Activated CD4-positive, alpha-beta T cell treated with anti-CD3 and anti-CD28 coated beads, Interleukin-2, amount 10 ng/mL, durations not matched to agents 7 days and 5 days (primary cell): ENCODE data around the gene ASMTL. TPM values are rescaled to one million over a fixed set of nuclear protein-coding genes. Genes with fewer than 3 reads are reported as not detected.
"Not testable (repeated sequence)": the region's sequence is repeated elsewhere in the genome, so short reads cannot be mapped to it uniquely, and the experiment has no call there.

Experiments
- CTCF ChIA-PET: fragments of 350-600 bp; sonication (Branson Sonifier 250); formaldehyde crosslinking; loops from one replicate; lab custom pipeline; 2021; ENCODE audit warnings: antibody characterized with exemption; lab: Charles Lee
- POLR2A ChIA-PET: fragments of 350-600 bp; sonication (Branson Sonifier 250); formaldehyde crosslinking; loops from one replicate; lab custom pipeline; 2021; ENCODE audit warnings: antibody characterized with exemption; lab: Charles Lee
- DNase-seq: peaks from one replicate; pipeline ENCODE4 v3.0.0-alpha.2; 2020
- H3K27ac Mint-ChIP-seq: one replicate; pipeline ENCODE4 v1.8.0; 2021; ENCODE audit warnings: mild to moderate bottlenecking, moderate library complexity, mixed read lengths
- H3K27me3 Mint-ChIP-seq: one replicate; pipeline ENCODE4 v1.8.0; 2021; ENCODE audit warnings: mixed read lengths
- H3K36me3 Mint-ChIP-seq: one replicate; pipeline ENCODE4 v1.8.0; 2021; ENCODE audit warnings: low read depth, mixed read lengths
- H3K4me1 Mint-ChIP-seq: one replicate; pipeline ENCODE4 v1.8.0; 2021; ENCODE audit warnings: mixed read lengths
- H3K4me3 Mint-ChIP-seq: one replicate; pipeline ENCODE4 v1.8.0; 2021; ENCODE audit warnings: mild to moderate bottlenecking, moderate library complexity, mixed read lengths
- H3K9me3 Mint-ChIP-seq: one replicate; pipeline ENCODE4 v1.8.0; 2021; ENCODE audit warnings: mixed read lengths
- total RNA-seq, 2 experiments: library from RNA; stranded (reverse); gene quantifications; one replicate each; pipeline ENCODE4 v1.2.3, GENCODE V29; 2021

ASMTL gene
- total RNA-seq, 2 experiments from 2014 or later = 30.7 to 33.9 TPM

GRCh38 chrX:1462596-1463251 is 10.0 kb upstream of the ASMTL start:
- CTCF ChIA-PET = no interaction called here
- peak; percentile 81 for DNase-seq
- H3K36me3 Mint-ChIP-seq = peaks cover 50% of the 10 kb centered on the region
- peak overlapping the region; percentile 88 for H3K27ac Mint-ChIP-seq
- H3K9me3 Mint-ChIP-seq = no peaks in the 10 kb centered on the region
- peak overlapping the region; percentile 34 for H3K4me3 Mint-ChIP-seq
- no peaks in the 10 kb centered on the region for H3K27me3 Mint-ChIP-seq
- peaks cover 58% of the 10 kb centered on the region for H3K4me1 Mint-ChIP-seq
- POLR2A ChIA-PET = no interaction called here

- DNase-seq = no peak
- ChIA-PET CTCF (no interaction called here), POLR2A (no interaction called here)
- Mint-ChIP-seq H3K27me3 (no peaks in the 10 kb centered on the region), H3K27ac (peak overlapping the region; percentile 88), H3K4me1 (peaks cover 52% of the 10 kb centered on the region), H3K9me3 (no peaks in the 10 kb centered on the region), H3K36me3 (peaks cover 45% of the 10 kb centered on the region), H3K4me3 (peak overlapping the region; percentile 14)
Measured at GRCh38 chrX:1462110-1462509, 9.4 kb upstream of the ASMTL start.

GRCh38 chrX:1455948-1456280 is 3.2 kb upstream of the ASMTL start:
- H3K9me3 Mint-ChIP-seq = no peaks in the 10 kb centered on the region
- no peak overlapping the region for H3K27ac Mint-ChIP-seq
- CTCF ChIA-PET = no interaction called here
- POLR2A ChIA-PET = no interaction called here
- H3K4me1 Mint-ChIP-seq = peaks cover 20% of the 10 kb centered on the region
- no peaks in the 10 kb centered on the region for H3K36me3 Mint-ChIP-seq
- no peak overlapping the region for H3K4me3 Mint-ChIP-seq
- DNase-seq = peak; percentile 5
- H3K27me3 Mint-ChIP-seq = no peaks in the 10 kb centered on the region

- ChIA-PET POLR2A (no interaction called here), CTCF (no interaction called here)
- Mint-ChIP-seq H3K27ac (peak overlapping the region; percentile 75), H3K4me3 (peak overlapping the region; percentile 64), H3K4me1 (peaks cover 25% of the 10 kb centered on the region), H3K9me3 (peaks cover 10% of the 10 kb centered on the region), H3K36me3 (peaks cover 10% of the 10 kb centered on the region), H3K27me3 (no peaks in the 10 kb centered on the region)
- DNase-seq = peak; percentile 90
Measured at GRCh38 chrX:1453951-1454785, 1.5 kb upstream of the ASMTL start.

- peak overlapping the region; percentile 84 for H3K4me3 Mint-ChIP-seq
- CTCF ChIA-PET = no interaction called here
- peaks cover 26% of the 10 kb centered on the region for H3K4me1 Mint-ChIP-seq
- no peak for DNase-seq
- peak overlapping the region; percentile 95 for H3K27ac Mint-ChIP-seq
- peaks cover 17% of the 10 kb centered on the region for H3K9me3 Mint-ChIP-seq
- no peaks in the 10 kb centered on the region for H3K27me3 Mint-ChIP-seq
- POLR2A ChIA-PET = no interaction called here
- H3K36me3 Mint-ChIP-seq = peaks cover 18% of the 10 kb centered on the region
Measured at GRCh38 chrX:1453395-1453783, 680 bp upstream of the ASMTL start.

GRCh38 chrX:1451661-1452515 is 821 bp downstream of the ASMTL start:
- peak; percentile 18 for DNase-seq
- H3K27me3 Mint-ChIP-seq = no peaks in the 10 kb centered on the region
- POLR2A ChIA-PET = no interaction called here
- CTCF ChIA-PET = no interaction called here
- peaks cover 33% of the 10 kb centered on the region for H3K36me3 Mint-ChIP-seq
- peak overlapping the region; percentile 84 for H3K4me3 Mint-ChIP-seq
- peaks cover 33% of the 10 kb centered on the region for H3K4me1 Mint-ChIP-seq
- peak overlapping the region; percentile 87 for H3K27ac Mint-ChIP-seq
- peaks cover 30% of the 10 kb centered on the region for H3K9me3 Mint-ChIP-seq

- peak; percentile 9 for DNase-seq
- POLR2A ChIA-PET = no interaction called here
- Mint-ChIP-seq H3K27ac (peak overlapping the region; percentile 17), H3K27me3 (no peaks in the 10 kb centered on the region), H3K4me1 (peaks cover 31% of the 10 kb centered on the region), H3K36me3 (peaks cover 38% of the 10 kb centered on the region), H3K4me3 (peak overlapping the region; percentile 84), H3K9me3 (peaks cover 34% of the 10 kb centered on the region)
- CTCF ChIA-PET = no interaction called here
Measured at GRCh38 chrX:1451251-1451660, 1.5 kb downstream of the ASMTL start.

- CTCF ChIA-PET = no interaction called here
- peaks cover 42% of the 10 kb centered on the region for H3K36me3 Mint-ChIP-seq
- POLR2A ChIA-PET = no interaction called here
- H3K4me3 Mint-ChIP-seq = no peak overlapping the region
- no peaks in the 10 kb centered on the region for H3K27me3 Mint-ChIP-seq
- peaks cover 38% of the 10 kb centered on the region for H3K9me3 Mint-ChIP-seq
- peak; percentile 7 for DNase-seq
- no peak overlapping the region for H3K27ac Mint-ChIP-seq
- peaks cover 26% of the 10 kb centered on the region for H3K4me1 Mint-ChIP-seq
Measured at GRCh38 chrX:1450361-1451161, 2.1 kb downstream of the ASMTL start.

- no peak for DNase-seq
- no peak overlapping the region for H3K4me3 Mint-ChIP-seq
- peaks cover 49% of the 10 kb centered on the region for H3K36me3 Mint-ChIP-seq
- H3K4me1 Mint-ChIP-seq = peaks cover 19% of the 10 kb centered on the region
- H3K9me3 Mint-ChIP-seq = peaks cover 43% of the 10 kb centered on the region
- ChIA-PET CTCF (no interaction called here), POLR2A (no interaction called here)
- no peak overlapping the region for H3K27ac Mint-ChIP-seq
- no peaks in the 10 kb centered on the region for H3K27me3 Mint-ChIP-seq
Measured at GRCh38 chrX:1449823-1450149, 2.9 kb downstream of the ASMTL start.

- peak; percentile 5 for DNase-seq
- H3K27me3 Mint-ChIP-seq = no peaks in the 10 kb centered on the region
- H3K4me1 Mint-ChIP-seq = peaks cover 13% of the 10 kb centered on the region
- peaks cover 55% of the 10 kb centered on the region for H3K36me3 Mint-ChIP-seq
- no peak overlapping the region for H3K4me3 Mint-ChIP-seq
- ChIA-PET POLR2A (no interaction called here), CTCF (no interaction called here)
- H3K9me3 Mint-ChIP-seq = peaks cover 48% of the 10 kb centered on the region
- H3K27ac Mint-ChIP-seq = no peak overlapping the region
Measured at GRCh38 chrX:1449036-1449822, 3.5 kb downstream of the ASMTL start.

GRCh38 chrX:1448573-1449001 is 4.1 kb downstream of the ASMTL start:
- Mint-ChIP-seq H3K36me3 (peaks cover 59% of the 10 kb centered on the region), H3K9me3 (peaks cover 52% of the 10 kb centered on the region), H3K4me1 (peaks cover 13% of the 10 kb centered on the region)
- H3K27ac Mint-ChIP-seq, CTCF ChIA-PET, H3K27me3 Mint-ChIP-seq, H3K4me3 Mint-ChIP-seq, POLR2A ChIA-PET: not testable (repeated sequence)
- peak; percentile 4 for DNase-seq
